Upper lobe of left lung (tissue), 4 donors: ENCODE results near the gene ACP6.

ENCODE experiments used
- CTCF ChIP-seq, 6 experiments: fragments of 450-650 bp in 4 of 6; fragments of 200-600 bp in 2 of 6; sonication (generic) in 2 of 6; IDR thresholded peaks; one replicate each; pipeline ENCODE4 v1.5.1; 2016 to 2019; ENCODE audit warnings: antibody characterized with exemption in 6 of 6
- EP300 ChIP-seq, 4 donors: sonication (generic); formaldehyde crosslinking; IDR thresholded peaks; one replicate each; pipeline ENCODE4 v1.5.1; 2017; ENCODE audit warnings: antibody characterized with exemption in 4 of 4, control low read depth in 2 of 4
- POLR2A ChIP-seq, 4 donors: fragments of 450-650 bp; IDR thresholded peaks; one replicate each; pipeline ENCODE4 v1.5.1; 2016 to 2017; ENCODE audit warnings: antibody characterized with exemption in 4 of 4, mild to moderate bottlenecking in 2 of 4
- POLR2AphosphoS5 ChIP-seq, 2 donors: sonication (generic); formaldehyde crosslinking; IDR thresholded peaks; one replicate each; pipeline ENCODE4 v1.5.1; 2017; ENCODE audit warnings: antibody characterized with exemption in 2 of 2

- no peak for TF ChIP-seq CTCF (IDR thresholded peaks at IDR 0.05)
- no peak for TF ChIP-seq POLR2A (IDR thresholded peaks at IDR 0.05)
- TF ChIP-seq POLR2AphosphoS5 (IDR thresholded peaks at IDR 0.05) = no peak
- no peak for TF ChIP-seq EP300 (IDR thresholded peaks at IDR 0.05)
Observed at GRCh38 chr1:147652306-147652705, 18.0 kb downstream of the ACP6 start.
